ENCODE measurements around the gene SMIM12.

DNA sequence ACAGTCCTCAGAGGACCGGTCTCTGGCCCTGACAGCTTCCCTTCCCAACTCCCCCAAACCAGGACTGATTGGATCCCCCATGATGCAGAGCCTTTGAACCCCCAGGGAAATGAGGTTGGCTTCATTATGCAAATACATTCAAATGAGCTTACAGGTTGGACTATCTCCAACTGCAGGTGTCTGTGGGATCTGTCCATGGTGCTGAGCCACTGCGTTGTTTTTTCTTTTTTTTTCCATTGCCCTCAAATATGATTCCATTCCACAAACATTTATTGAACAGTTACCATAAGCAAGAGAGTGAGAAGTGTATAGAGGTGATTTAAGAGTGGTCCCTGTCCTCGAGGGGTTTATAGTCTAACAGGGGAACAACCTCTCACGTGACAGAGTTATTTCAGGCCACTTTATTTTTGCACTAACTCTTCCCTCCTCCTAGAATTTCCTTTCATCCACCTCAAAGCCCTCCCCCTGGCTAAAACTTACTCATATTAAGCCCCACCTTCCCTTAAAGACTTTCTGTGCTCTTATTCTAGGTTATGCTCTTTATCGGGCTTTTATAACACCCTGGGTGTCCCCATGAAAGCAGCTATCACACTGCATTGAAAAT, 48.0 kb upstream of the SMIM12 start:
- TF ChIP-seq, protein P1, sequence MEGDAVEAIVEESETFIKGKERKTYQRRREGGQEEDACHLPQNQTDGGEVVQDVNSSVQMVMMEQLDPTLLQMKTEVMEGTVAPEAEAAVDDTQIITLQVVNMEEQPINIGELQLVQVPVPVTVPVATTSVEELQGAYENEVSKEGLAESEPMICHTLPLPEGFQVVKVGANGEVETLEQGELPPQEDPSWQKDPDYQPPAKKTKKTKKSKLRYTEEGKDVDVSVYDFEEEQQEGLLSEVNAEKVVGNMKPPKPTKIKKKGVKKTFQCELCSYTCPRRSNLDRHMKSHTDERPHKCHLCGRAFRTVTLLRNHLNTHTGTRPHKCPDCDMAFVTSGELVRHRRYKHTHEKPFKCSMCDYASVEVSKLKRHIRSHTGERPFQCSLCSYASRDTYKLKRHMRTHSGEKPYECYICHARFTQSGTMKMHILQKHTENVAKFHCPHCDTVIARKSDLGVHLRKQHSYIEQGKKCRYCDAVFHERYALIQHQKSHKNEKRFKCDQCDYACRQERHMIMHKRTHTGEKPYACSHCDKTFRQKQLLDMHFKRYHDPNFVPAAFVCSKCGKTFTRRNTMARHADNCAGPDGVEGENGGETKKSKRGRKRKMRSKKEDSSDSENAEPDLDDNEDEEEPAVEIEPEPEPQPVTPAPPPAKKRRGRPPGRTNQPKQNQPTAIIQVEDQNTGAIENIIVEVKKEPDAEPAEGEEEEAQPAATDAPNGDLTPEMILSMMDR (IDR thresholded peaks at IDR 0.05; ENCODE audit: insufficient read depth, low read length, poor library complexity, severe bottlenecking): no peak
- no peak for TF ChIP-seq EZH2phosphoT487 (conservative IDR thresholded peaks at IDR 0.05; ENCODE audit: low read length)
